AG04450 (cell line): ENCODE results near the gene PCCB. TPM values are rescaled to one million over a fixed set of nuclear protein-coding genes. Genes with fewer than 3 reads are reported as not detected.

ENCODE experiments used
- CTCF ChIA-PET: fragments of 300-600, 350-600 bp; formaldehyde crosslinking; extraction: SDS; loops from one replicate; lab custom pipeline; 2022; ENCODE audit warnings: antibody characterized with exemption, inconsistent platforms; lab: Charles Lee
- POLR2A ChIA-PET: fragments of 350-600 bp; formaldehyde crosslinking; extraction: SDS; loops from one replicate; lab custom pipeline; 2021; ENCODE audit warnings: antibody characterized with exemption, inconsistent platforms; lab: Yijun Ruan, JAX
- DNase-seq: peaks from one replicate; pipeline ENCODE4 v3.0.0-alpha.2; 2011; ENCODE audit warnings: low read depth, low spot score
- H3K27ac ChIP-seq: one replicate; pipeline ENCODE4 v1.5.1; 2012; ENCODE audit warnings: low read depth, low read length, control low read depth
- H3K27me3 ChIP-seq: one replicate; pipeline ENCODE4 v1.6.0; 2012; ENCODE audit warnings: low read length; ENCODE audit not compliant: control insufficient read depth, insufficient read depth
- H3K4me3 ChIP-seq: 2 replicates; pipeline ENCODE4 v1.5.1; 2011; ENCODE audit warnings: mild to moderate bottlenecking, low read depth, low read length, control low read depth
- H3K9me3 ChIP-seq: 2 replicates; pipeline ENCODE4 v1.5.1; 2012; ENCODE audit warnings: low read length; ENCODE audit not compliant: control insufficient read depth, insufficient read depth
- polyA plus RNA-seq: library from polyadenylated mRNA; depleted of rRNA; stranded (reverse); fragments of >200 nt; gene quantifications from 2 replicates; pipeline ENCODE4 v1.2.3, GENCODE V29; 2011
- TF ChIP-seq, protein P1 (sequence below): IDR thresholded peaks from 2 replicates; pipeline ENCODE4 v1.5.1; 2011; ENCODE audit warnings: low read depth, low read length, control low read depth, inconsistent platforms

Gene PCCB
- polyA plus RNA-seq, 1 experiment, result 67.7 TPM

DNA sequence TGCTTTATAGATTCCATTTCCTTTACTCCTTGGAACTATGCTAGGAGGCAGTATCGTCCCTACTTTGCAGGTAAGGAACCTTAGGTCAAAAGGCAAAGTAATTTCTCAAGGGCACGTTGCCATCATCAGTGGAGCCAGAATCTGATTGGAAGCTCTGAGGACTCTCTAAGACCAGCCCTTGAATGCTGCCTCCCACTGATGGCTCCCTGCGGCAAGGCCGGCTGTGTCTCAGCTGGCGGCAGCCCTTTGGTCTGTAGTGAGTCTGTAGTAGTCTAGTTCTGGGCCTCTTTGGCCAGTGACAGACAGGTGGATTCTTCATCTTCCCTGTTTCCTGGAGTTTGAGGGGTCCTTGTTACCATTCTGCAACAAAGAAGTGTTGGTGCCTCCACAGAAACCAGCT lies 76.2 kb downstream of the PCCB start:
- CTCF ChIA-PET, result no interaction called here
- TF ChIP-seq, protein P1, sequence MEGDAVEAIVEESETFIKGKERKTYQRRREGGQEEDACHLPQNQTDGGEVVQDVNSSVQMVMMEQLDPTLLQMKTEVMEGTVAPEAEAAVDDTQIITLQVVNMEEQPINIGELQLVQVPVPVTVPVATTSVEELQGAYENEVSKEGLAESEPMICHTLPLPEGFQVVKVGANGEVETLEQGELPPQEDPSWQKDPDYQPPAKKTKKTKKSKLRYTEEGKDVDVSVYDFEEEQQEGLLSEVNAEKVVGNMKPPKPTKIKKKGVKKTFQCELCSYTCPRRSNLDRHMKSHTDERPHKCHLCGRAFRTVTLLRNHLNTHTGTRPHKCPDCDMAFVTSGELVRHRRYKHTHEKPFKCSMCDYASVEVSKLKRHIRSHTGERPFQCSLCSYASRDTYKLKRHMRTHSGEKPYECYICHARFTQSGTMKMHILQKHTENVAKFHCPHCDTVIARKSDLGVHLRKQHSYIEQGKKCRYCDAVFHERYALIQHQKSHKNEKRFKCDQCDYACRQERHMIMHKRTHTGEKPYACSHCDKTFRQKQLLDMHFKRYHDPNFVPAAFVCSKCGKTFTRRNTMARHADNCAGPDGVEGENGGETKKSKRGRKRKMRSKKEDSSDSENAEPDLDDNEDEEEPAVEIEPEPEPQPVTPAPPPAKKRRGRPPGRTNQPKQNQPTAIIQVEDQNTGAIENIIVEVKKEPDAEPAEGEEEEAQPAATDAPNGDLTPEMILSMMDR, result no peak
- Histone ChIP-seq H3K9me3 (peaks cover 4% of the 10 kb centered on the region), H3K27me3 (no peaks in the 10 kb centered on the region), H3K4me3 (no peak overlapping the region), H3K27ac (no peak overlapping the region)
- no peak for DNase-seq
- POLR2A ChIA-PET, result no interaction called here

DNA sequence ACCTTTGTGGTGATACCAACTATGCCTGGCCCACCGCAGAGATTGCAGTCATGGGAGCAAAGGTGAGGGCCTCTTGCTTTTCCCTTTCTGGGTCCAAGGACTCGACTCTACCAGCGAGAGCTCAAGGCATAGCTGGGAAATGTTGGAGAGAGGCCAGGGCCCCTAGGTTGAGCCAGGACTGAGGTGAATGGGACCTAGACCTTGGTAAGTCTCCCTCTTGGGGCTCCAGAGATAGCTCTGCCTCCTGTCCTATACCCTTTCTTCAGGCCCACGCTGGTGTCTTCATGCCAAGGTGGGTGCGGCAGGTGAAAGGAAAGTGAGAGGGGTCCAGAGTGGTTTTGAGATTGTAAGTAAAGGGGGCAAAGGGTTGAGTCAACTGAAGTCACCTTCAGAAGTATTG lies 77.5 kb downstream of the PCCB start:
- H3K9me3 ChIP-seq, result peaks cover 4% of the 10 kb centered on the region
- H3K27ac ChIP-seq, result no peak overlapping the region
- TF ChIP-seq, protein P1, result no peak
- H3K4me3 ChIP-seq, result no peak overlapping the region
- no peak for DNase-seq
- POLR2A ChIA-PET, result no interaction called here
- no peaks in the 10 kb centered on the region for H3K27me3 ChIP-seq
- CTCF ChIA-PET, result interaction anchor here (1.5 kb wide), 1 partner anchor 425 kb away, joined by 4 read pairs; the partner anchor contains the start of gene STAG1

DNA sequence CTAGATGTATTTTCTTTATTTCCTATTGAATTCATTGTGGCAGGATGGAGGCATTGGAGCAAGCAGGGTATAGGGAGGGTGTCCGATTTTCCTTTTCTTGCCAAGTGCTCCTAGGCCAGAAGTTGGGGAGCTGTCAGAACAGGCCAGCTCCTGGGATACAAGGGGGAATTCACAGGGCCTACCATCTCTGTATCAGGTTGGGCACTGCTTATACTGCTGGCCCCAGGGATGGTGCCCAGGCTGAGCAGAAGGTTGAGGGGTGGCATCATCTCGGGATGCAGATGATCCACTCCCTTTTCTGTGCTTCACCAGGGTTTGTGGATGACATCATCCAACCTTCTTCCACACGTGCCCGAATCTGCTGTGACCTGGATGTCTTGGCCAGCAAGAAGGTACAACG lies 79.5 kb downstream of the PCCB start:
- TF ChIP-seq, protein P1, result no peak

DNA sequence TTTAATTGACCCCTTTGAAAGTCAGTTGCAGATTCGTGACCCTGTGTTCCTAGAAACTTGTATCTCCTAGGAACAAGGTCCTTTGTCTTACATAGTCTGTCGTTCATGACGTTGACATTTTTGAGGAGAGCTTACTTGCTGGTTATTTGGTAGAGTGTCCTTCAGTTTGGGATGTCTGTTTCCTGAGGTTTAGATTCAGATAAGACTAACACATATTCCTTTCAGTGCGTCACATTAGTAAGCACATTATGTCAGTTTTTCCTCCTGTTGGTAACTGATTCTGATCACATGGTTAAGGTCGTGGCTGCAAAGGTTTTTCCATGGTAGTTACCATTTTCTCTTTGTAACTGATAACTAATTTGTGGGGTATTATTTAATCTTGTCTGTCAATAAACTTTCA lies 80.8 kb downstream of the PCCB start:
- Histone ChIP-seq H3K9me3 (no peaks in the 10 kb centered on the region), H3K27me3 (no peaks in the 10 kb centered on the region), H3K4me3 (no peak overlapping the region), H3K27ac (no peak overlapping the region)
- DNase-seq, result no peak
- ChIA-PET CTCF (interaction anchor here (1.3 kb wide), 1 partner anchor 421 kb away, joined by 4 read pairs; the partner anchor contains the start of gene STAG1), POLR2A (no interaction called here)
- TF ChIP-seq, protein P1, result no peak

More for the DNA sequence above, 79.5 kb downstream of the PCCB start:
- CTCF ChIA-PET, result no interaction called here
- Histone ChIP-seq H3K27ac (no peak overlapping the region), H3K4me3 (no peak overlapping the region), H3K27me3 (no peaks in the 10 kb centered on the region), H3K9me3 (no peaks in the 10 kb centered on the region)
- POLR2A ChIA-PET, result no interaction called here
- DNase-seq, result no peak

DNA sequence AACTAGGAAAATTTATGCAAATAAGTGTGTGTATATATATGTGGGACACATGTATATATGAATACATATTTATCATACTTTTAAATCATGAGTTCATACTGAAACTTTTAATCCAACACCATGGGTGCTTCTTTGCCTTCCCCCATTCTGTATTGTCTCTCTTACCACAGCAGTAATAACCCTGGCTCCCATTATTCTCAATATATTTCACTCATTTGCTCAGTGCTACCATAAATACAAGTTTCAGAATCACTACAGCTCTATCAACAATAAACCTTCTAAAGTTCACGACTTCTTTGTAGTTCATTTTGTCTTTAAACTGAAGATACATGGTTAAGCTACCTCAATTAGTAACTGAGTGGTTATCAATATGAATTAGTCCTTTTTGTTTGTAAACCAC lies 82.2 kb downstream of the PCCB start:
- ChIA-PET POLR2A (interaction anchor here (1.2 kb wide), 1 partner anchor 420 kb away, joined by 5 read pairs; the partner anchor contains the start of gene STAG1), CTCF (interaction anchor here (1.1 to 4.1 kb wide), 4 partner anchors 19 to 420 kb away, joined by 3 to 21 read pairs (median 12); partner anchors contain the start of gene STAG1)
- DNase-seq, result no peak
- H3K4me3 ChIP-seq, result no peak overlapping the region
- no peaks in the 10 kb centered on the region for H3K9me3 ChIP-seq
- H3K27ac ChIP-seq, result no peak overlapping the region
- TF ChIP-seq, protein P1, result no peak
- no peaks in the 10 kb centered on the region for H3K27me3 ChIP-seq
